ENCODE data around the gene CAMSAP2.
A peak's percentile ranks its signal among the peaks of the same experiment; 100 is the strongest.

Gene CAMSAP2

DNA sequence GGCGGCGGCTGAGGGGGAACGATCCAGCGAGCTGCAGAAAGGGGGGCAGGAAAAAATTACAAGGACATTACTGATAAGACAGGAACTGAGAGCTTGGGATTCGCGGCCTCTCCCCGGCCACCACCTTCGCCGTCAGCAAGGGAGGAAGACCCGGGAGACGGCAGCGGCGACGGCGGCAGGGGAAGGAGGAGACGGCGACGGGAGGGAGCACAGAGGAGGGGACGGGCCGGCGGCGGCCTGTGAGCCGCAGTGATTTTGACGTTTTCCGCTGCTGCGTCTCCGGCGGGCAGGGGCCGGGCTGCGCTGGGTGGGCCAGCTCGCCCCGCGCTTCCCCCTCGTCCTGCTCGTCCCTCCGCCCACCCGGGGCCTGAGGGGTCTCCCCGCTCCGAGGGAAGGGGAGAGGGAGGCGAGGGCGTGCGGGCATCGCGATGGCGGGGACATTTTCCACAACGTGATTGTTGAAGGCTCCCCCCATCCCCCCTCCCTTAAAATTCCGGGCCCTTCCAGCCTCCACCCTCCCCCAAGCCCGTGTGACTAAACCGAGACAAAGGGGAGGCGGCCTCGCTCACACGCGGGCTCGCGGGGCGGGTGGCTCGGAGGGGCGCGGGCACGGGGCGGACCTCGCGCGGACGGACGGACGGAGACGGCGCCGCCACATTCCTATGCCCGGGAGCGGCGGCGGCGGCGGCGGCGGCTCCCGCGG is 407 bp downstream of the CAMSAP2 start (continued):
- TF ChIP-seq, protein P1, sequence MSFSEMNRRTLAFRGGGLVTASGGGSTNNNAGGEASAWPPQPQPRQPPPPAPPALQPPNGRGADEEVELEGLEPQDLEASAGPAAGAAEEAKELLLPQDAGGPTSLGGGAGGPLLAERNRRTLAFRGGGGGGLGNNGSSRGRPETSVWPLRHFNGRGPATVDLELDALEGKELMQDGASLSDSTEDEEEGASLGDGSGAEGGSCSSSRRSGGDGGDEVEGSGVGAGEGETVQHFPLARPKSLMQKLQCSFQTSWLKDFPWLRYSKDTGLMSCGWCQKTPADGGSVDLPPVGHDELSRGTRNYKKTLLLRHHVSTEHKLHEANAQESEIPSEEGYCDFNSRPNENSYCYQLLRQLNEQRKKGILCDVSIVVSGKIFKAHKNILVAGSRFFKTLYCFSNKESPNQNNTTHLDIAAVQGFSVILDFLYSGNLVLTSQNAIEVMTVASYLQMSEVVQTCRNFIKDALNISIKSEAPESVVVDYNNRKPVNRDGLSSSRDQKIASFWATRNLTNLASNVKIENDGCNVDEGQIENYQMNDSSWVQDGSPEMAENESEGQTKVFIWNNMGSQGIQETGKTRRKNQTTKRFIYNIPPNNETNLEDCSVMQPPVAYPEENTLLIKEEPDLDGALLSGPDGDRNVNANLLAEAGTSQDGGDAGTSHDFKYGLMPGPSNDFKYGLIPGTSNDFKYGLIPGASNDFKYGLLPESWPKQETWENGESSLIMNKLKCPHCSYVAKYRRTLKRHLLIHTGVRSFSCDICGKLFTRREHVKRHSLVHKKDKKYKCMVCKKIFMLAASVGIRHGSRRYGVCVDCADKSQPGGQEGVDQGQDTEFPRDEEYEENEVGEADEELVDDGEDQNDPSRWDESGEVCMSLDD (tag by site-specific recombination; IDR thresholded peaks at IDR 0.05) = peak; percentile 65; the same call in 1 of the 2 replicates
- TF ChIP-seq ZNF776 (tag by site-specific recombination; IDR thresholded peaks at IDR 0.05; ENCODE audit: borderline replicate concordance) = no peak
- TF ChIP-seq SP7 (tag by site-specific recombination; IDR thresholded peaks at IDR 0.05) = peak; percentile 79
- no peak for TF ChIP-seq ZNF223 (tag by site-specific recombination; IDR thresholded peaks at IDR 0.05)
- TF ChIP-seq WT1 (tag by site-specific recombination; IDR thresholded peaks at IDR 0.05) = peak; percentile 73
- no peak for TF ChIP-seq ZNF701 (tag by site-specific recombination; IDR thresholded peaks at IDR 0.05)
- TF ChIP-seq, protein P2, sequence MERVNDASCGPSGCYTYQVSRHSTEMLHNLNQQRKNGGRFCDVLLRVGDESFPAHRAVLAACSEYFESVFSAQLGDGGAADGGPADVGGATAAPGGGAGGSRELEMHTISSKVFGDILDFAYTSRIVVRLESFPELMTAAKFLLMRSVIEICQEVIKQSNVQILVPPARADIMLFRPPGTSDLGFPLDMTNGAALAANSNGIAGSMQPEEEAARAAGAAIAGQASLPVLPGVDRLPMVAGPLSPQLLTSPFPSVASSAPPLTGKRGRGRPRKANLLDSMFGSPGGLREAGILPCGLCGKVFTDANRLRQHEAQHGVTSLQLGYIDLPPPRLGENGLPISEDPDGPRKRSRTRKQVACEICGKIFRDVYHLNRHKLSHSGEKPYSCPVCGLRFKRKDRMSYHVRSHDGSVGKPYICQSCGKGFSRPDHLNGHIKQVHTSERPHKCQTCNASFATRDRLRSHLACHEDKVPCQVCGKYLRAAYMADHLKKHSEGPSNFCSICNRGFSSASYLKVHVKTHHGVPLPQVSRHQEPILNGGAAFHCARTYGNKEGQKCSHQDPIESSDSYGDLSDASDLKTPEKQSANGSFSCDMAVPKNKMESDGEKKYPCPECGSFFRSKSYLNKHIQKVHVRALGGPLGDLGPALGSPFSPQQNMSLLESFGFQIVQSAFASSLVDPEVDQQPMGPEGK (tag by site-specific recombination; IDR thresholded peaks at IDR 0.05) = peak; percentile 80
- TF ChIP-seq ZNF626 (tag by site-specific recombination; IDR thresholded peaks at IDR 0.05) = no peak
- TF ChIP-seq, protein P3, sequence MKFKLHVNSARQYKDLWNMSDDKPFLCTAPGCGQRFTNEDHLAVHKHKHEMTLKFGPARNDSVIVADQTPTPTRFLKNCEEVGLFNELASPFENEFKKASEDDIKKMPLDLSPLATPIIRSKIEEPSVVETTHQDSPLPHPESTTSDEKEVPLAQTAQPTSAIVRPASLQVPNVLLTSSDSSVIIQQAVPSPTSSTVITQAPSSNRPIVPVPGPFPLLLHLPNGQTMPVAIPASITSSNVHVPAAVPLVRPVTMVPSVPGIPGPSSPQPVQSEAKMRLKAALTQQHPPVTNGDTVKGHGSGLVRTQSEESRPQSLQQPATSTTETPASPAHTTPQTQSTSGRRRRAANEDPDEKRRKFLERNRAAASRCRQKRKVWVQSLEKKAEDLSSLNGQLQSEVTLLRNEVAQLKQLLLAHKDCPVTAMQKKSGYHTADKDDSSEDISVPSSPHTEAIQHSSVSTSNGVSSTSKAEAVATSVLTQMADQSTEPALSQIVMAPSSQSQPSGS (tag by site-specific recombination; IDR thresholded peaks at IDR 0.05; ENCODE audit: low read depth) = no peak
- TF ChIP-seq KLF7 (tag by site-specific recombination; IDR thresholded peaks at IDR 0.05; ENCODE audit: borderline replicate concordance) = no peak
- TF ChIP-seq ZNF555 (tag by site-specific recombination; conservative IDR thresholded peaks at IDR 0.05) = no peak
- TF ChIP-seq YY2 (tag by site-specific recombination; IDR thresholded peaks at IDR 0.05) = peak; percentile 62; the same call in 1 of the 2 replicates
- TF ChIP-seq, protein P4, sequence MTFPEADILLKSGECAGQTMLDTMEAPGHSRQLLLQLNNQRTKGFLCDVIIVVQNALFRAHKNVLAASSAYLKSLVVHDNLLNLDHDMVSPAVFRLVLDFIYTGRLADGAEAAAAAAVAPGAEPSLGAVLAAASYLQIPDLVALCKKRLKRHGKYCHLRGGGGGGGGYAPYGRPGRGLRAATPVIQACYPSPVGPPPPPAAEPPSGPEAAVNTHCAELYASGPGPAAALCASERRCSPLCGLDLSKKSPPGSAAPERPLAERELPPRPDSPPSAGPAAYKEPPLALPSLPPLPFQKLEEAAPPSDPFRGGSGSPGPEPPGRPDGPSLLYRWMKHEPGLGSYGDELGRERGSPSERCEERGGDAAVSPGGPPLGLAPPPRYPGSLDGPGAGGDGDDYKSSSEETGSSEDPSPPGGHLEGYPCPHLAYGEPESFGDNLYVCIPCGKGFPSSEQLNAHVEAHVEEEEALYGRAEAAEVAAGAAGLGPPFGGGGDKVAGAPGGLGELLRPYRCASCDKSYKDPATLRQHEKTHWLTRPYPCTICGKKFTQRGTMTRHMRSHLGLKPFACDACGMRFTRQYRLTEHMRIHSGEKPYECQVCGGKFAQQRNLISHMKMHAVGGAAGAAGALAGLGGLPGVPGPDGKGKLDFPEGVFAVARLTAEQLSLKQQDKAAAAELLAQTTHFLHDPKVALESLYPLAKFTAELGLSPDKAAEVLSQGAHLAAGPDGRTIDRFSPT (tag by site-specific recombination; IDR thresholded peaks at IDR 0.05) = 0 out of 2 replicates have a peak, but pooled peaks have one; percentile 31
- no peak for TF ChIP-seq ZNF664 (tag by site-specific recombination; IDR thresholded peaks at IDR 0.05)
- peak; percentile 78 for TF ChIP-seq ZNF2 (tag by site-specific recombination; IDR thresholded peaks at IDR 0.05)
- peak; percentile 60 for TF ChIP-seq GLIS2 (tag by site-specific recombination; IDR thresholded peaks at IDR 0.05)
- no peak for TF ChIP-seq ZNF350 (tag by site-specific recombination; IDR thresholded peaks at IDR 0.05)
- no peak for TF ChIP-seq ZNF610 (tag by site-specific recombination; IDR thresholded peaks at IDR 0.05; ENCODE audit: borderline replicate concordance)
- no peak for TF ChIP-seq ZNF138 (tag by site-specific recombination; IDR thresholded peaks at IDR 0.05; ENCODE audit: borderline replicate concordance)
- no peak for TF ChIP-seq ZNF146 (tag by site-specific recombination; IDR thresholded peaks at IDR 0.05)
- TF ChIP-seq, protein P5, sequence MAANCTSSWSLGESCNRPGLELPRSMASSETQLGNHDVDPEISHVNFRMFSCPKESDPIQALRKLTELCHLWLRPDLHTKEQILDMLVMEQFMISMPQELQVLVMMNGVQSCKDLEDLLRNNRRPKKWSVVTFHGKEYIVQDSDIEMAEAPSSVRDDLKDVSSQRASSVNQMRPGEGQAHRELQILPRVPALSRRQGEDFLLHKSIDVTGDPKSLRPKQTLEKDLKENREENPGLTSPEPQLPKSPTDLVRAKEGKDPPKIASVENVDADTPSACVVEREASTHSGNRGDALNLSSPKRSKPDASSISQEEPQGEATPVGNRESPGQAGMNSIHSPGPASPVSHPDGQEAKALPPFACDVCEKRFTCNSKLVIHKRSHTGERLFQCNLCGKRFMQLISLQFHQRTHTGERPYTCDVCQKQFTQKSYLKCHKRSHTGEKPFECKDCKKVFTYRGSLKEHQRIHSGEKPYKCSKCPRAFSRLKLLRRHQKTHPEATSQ (tag by site-specific recombination; IDR thresholded peaks at IDR 0.05) = peak; percentile 86; the same call in 1 of the 2 replicates
- TF ChIP-seq SP3 (tag by site-specific recombination; IDR thresholded peaks at IDR 0.05) = peak; percentile 69
- TF ChIP-seq, protein P6, sequence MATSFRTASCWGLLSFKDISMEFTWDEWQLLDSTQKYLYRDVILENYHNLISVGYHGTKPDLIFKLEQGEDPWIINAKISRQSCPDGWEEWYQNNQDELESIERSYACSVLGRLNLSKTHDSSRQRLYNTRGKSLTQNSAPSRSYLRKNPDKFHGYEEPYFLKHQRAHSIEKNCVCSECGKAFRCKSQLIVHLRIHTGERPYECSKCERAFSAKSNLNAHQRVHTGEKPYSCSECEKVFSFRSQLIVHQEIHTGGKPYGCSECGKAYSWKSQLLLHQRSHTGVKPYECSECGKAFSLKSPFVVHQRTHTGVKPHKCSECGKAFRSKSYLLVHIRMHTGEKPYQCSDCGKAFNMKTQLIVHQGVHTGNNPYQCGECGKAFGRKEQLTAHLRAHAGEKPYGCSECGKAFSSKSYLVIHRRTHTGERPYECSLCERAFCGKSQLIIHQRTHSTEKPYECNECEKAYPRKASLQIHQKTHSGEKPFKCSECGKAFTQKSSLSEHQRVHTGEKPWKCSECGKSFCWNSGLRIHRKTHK (tag by site-specific recombination; IDR thresholded peaks at IDR 0.05) = no peak
- TF ChIP-seq, protein P7, sequence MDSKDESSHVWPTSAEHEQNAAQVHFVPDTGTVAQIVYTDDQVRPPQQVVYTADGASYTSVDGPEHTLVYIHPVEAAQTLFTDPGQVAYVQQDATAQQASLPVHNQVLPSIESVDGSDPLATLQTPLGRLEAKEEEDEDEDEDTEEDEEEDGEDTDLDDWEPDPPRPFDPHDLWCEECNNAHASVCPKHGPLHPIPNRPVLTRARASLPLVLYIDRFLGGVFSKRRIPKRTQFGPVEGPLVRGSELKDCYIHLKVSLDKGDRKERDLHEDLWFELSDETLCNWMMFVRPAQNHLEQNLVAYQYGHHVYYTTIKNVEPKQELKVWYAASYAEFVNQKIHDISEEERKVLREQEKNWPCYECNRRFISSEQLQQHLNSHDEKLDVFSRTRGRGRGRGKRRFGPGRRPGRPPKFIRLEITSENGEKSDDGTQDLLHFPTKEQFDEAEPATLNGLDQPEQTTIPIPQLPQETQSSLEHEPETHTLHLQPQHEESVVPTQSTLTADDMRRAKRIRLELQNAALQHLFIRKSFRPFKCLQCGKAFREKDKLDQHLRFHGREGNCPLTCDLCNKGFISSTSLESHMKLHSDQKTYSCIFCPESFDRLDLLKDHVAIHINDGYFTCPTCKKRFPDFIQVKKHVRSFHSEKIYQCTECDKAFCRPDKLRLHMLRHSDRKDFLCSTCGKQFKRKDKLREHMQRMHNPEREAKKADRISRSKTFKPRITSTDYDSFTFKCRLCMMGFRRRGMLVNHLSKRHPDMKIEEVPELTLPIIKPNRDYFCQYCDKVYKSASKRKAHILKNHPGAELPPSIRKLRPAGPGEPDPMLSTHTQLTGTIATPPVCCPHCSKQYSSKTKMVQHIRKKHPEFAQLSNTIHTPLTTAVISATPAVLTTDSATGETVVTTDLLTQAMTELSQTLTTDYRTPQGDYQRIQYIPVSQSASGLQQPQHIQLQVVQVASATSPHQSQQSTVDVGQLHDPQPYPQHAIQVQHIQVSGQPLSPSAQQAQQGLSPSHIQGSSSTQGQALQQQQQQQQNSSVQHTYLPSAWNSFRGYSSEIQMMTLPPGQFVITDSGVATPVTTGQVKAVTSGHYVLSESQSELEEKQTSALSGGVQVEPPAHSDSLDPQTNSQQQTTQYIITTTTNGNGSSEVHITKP (tag by site-specific recombination; IDR thresholded peaks at IDR 0.05) = peak; percentile 90
